ENCODE measurements around the gene CLDN5. TPM values are rescaled to one million over a fixed set of nuclear protein-coding genes. Genes with fewer than 3 reads are reported as not detected.
"Not testable (repeated sequence)": the region's sequence is repeated elsewhere in the genome, so short reads cannot be mapped to it uniquely, and the experiment has no call there.

Gene CLDN5
- total RNA-seq, 1 donor from 2014 or later, result 1.2 TPM

GRCh38 chr22:19555651-19556050 lies 31.4 kb upstream of the CLDN5 start:
- DNase-seq (ENCODE audit: low read depth), result no peak
- TF ChIP-seq CTCF (conservative IDR thresholded peaks at IDR 0.05; ENCODE audit: low read depth, low read length), result no peak
- H3K4me3 ChIP-seq (ENCODE audit: low read depth, low read length), result no peak overlapping the region

- peak; percentile 19 for TF ChIP-seq CTCF (conservative IDR thresholded peaks at IDR 0.05; ENCODE audit: low read depth, low read length)
- no peak for DNase-seq (ENCODE audit: low read depth)
- no peak overlapping the region for H3K4me3 ChIP-seq (ENCODE audit: low read depth, low read length)
Observed at GRCh38 chr22:19554834-19555404, 30.7 kb upstream of the CLDN5 start.

GRCh38 chr22:19553201-19553600 lies 29.0 kb upstream of the CLDN5 start:
- no peak for TF ChIP-seq CTCF (conservative IDR thresholded peaks at IDR 0.05; ENCODE audit: low read depth, low read length)
- no peak for DNase-seq (ENCODE audit: low read depth)

GRCh38 chr22:19550382-19550781 lies 26.2 kb upstream of the CLDN5 start:
- DNase-seq (ENCODE audit: low read depth), result no peak
- no peak for TF ChIP-seq CTCF (conservative IDR thresholded peaks at IDR 0.05; ENCODE audit: low read depth, low read length)
- H3K4me3 ChIP-seq (ENCODE audit: low read depth, low read length), result no peak overlapping the region

More at GRCh38 chr22:19553201-19553600, 29.0 kb upstream of the CLDN5 start:
- H3K4me3 ChIP-seq (ENCODE audit: low read depth, low read length), result no peak overlapping the region

- DNase-seq (ENCODE audit: low read depth), result no peak
- H3K4me3 ChIP-seq (ENCODE audit: low read depth, low read length), result no peak overlapping the region
- no peak for TF ChIP-seq CTCF (conservative IDR thresholded peaks at IDR 0.05; ENCODE audit: low read depth, low read length)
Observed at GRCh38 chr22:19549428-19549827, 25.2 kb upstream of the CLDN5 start.

- H3K4me3 ChIP-seq (ENCODE audit: low read depth, low read length), result no peak overlapping the region
- TF ChIP-seq CTCF (conservative IDR thresholded peaks at IDR 0.05; ENCODE audit: low read depth, low read length), result no peak
- no peak for DNase-seq (ENCODE audit: low read depth)
Observed at GRCh38 chr22:19548964-19549363, 24.8 kb upstream of the CLDN5 start.

GRCh38 chr22:19548427-19548826 lies 24.2 kb upstream of the CLDN5 start:
- DNase-seq (ENCODE audit: low read depth); H3K4me3 ChIP-seq (ENCODE audit: low read depth, low read length): not testable (repeated sequence)

All from epithelial cell of proximal tubule (primary cell).